ENCODE data around the gene MINDY3.
A peak's percentile ranks its signal among the peaks of the same experiment; 100 is the strongest.

Gene MINDY3

DNA sequence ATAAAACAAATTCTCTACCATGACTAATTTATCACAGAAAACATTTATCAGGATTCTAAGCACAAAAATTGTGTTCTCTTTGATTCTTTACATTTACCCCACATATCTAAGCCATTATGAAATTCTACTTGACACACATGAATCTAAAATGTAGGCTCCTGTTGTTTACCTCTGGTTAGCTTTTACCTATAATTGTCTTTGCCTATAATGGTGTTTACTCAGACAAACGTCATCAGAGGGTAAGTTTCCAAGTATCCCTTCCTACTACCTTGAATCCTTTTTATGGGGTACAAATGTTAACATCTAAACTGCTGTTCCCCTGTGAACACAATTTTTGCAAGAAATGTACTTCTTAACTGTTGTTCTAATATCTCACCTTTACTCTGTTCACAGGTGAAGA is 63.5 kb downstream of the MINDY3 start:
- Histone ChIP-seq H3K27ac (ENCODE audit: extremely low read depth, low read depth, low read length) (peak overlapping the region; percentile 37; the same call in 1 of the 2 replicates), H3K9me3 (ENCODE audit: control insufficient read depth, insufficient read depth, low read depth, low read length) (no peaks in the 10 kb centered on the region), H3K36me3 (ENCODE audit: control insufficient read depth in 2 of 2, insufficient read depth in 1 of 2, low read length in 2 of 2) (peaks cover 0 to 6% of the 10 kb centered on the region in 2 experiments; a peak in 1 of 3 replicates), H3K4me1 (ENCODE audit: control insufficient read depth, insufficient read depth, low read length) (peaks cover 58% of the 10 kb centered on the region), H3K4me3 (ENCODE audit: low read depth, low read length) (no peak overlapping the region)
- CTCF ChIA-PET = interaction anchor here (0.8 kb wide), 1 partner anchor 211 kb away, joined by 3 read pairs; no protein-coding TSS in a partner anchor
- POLR2A ChIA-PET = no interaction called here
- TF ChIP-seq, protein P1, sequence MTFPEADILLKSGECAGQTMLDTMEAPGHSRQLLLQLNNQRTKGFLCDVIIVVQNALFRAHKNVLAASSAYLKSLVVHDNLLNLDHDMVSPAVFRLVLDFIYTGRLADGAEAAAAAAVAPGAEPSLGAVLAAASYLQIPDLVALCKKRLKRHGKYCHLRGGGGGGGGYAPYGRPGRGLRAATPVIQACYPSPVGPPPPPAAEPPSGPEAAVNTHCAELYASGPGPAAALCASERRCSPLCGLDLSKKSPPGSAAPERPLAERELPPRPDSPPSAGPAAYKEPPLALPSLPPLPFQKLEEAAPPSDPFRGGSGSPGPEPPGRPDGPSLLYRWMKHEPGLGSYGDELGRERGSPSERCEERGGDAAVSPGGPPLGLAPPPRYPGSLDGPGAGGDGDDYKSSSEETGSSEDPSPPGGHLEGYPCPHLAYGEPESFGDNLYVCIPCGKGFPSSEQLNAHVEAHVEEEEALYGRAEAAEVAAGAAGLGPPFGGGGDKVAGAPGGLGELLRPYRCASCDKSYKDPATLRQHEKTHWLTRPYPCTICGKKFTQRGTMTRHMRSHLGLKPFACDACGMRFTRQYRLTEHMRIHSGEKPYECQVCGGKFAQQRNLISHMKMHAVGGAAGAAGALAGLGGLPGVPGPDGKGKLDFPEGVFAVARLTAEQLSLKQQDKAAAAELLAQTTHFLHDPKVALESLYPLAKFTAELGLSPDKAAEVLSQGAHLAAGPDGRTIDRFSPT (tag by site-specific recombination; IDR thresholded peaks at IDR 0.05) = no peak
- TF ChIP-seq GLIS1 (tag by site-specific recombination; IDR thresholded peaks at IDR 0.05) = peak; percentile 12; the same call in 1 of the 2 replicates
- no peak for TF ChIP-seq ZNF747 (tag by site-specific recombination; IDR thresholded peaks at IDR 0.05)
- TF ChIP-seq FEZF1 (tag by site-specific recombination; IDR thresholded peaks at IDR 0.05) = no peak
- no peak for TF ChIP-seq GLI4 (tag by site-specific recombination; IDR thresholded peaks at IDR 0.05)
- peak; percentile 46 for TF ChIP-seq ZNF629 (tag by site-specific recombination; IDR thresholded peaks at IDR 0.05)
- no peak for TF ChIP-seq ZEB2 (tag by site-specific recombination; IDR thresholded peaks at IDR 0.05)
- no peak for TF ChIP-seq ZBTB7A (tag by site-specific recombination; IDR thresholded peaks at IDR 0.05; ENCODE audit: low read depth)
- TF ChIP-seq ZNF23 (tag by site-specific recombination; IDR thresholded peaks at IDR 0.05; ENCODE audit: borderline replicate concordance) = no peak
- TF ChIP-seq ZNF350 (tag by site-specific recombination; IDR thresholded peaks at IDR 0.05) = no peak
- TF ChIP-seq ZNF677 (tag by site-specific recombination; IDR thresholded peaks at IDR 0.05) = no peak
- peak; percentile 94 for TF ChIP-seq ZNF792 (tag by site-specific recombination; IDR thresholded peaks at IDR 0.05)
- TF ChIP-seq ZNF670 (tag by site-specific recombination; IDR thresholded peaks at IDR 0.05; ENCODE audit: low read depth) = no peak
- TF ChIP-seq ZNF341 (tag by site-specific recombination; IDR thresholded peaks at IDR 0.05; ENCODE audit: low read depth) = no peak
- TF ChIP-seq ZNF146 (tag by site-specific recombination; IDR thresholded peaks at IDR 0.05) = 0 out of 2 replicates have a peak, but pooled peaks have one; percentile 41
- TF ChIP-seq ZNF239 (tag by site-specific recombination; IDR thresholded peaks at IDR 0.05) = no peak
- TF ChIP-seq, protein P2, sequence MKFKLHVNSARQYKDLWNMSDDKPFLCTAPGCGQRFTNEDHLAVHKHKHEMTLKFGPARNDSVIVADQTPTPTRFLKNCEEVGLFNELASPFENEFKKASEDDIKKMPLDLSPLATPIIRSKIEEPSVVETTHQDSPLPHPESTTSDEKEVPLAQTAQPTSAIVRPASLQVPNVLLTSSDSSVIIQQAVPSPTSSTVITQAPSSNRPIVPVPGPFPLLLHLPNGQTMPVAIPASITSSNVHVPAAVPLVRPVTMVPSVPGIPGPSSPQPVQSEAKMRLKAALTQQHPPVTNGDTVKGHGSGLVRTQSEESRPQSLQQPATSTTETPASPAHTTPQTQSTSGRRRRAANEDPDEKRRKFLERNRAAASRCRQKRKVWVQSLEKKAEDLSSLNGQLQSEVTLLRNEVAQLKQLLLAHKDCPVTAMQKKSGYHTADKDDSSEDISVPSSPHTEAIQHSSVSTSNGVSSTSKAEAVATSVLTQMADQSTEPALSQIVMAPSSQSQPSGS (tag by site-specific recombination; IDR thresholded peaks at IDR 0.05; ENCODE audit: low read depth) = 0 out of 2 replicates have a peak, but pooled peaks have one; percentile 3
- TF ChIP-seq ZNF214 (tag by site-specific recombination; IDR thresholded peaks at IDR 0.05; ENCODE audit: borderline replicate concordance) = no peak
- TF ChIP-seq ZNF621 (tag by site-specific recombination; IDR thresholded peaks at IDR 0.05) = no peak
- no peak for TF ChIP-seq ZNF521 (tag by site-specific recombination; IDR thresholded peaks at IDR 0.05)
- TF ChIP-seq, protein P3, sequence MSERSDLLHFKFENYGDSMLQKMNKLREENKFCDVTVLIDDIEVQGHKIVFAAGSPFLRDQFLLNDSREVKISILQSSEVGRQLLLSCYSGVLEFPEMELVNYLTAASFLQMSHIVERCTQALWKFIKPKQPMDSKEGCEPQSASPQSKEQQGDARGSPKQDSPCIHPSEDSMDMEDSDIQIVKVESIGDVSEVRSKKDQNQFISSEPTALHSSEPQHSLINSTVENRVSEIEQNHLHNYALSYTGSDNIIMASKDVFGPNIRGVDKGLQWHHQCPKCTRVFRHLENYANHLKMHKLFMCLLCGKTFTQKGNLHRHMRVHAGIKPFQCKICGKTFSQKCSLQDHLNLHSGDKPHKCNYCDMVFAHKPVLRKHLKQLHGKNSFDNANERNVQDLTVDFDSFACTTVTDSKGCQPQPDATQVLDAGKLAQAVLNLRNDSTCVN (tag by site-specific recombination; optimal IDR thresholded peaks at IDR 0.05) = no peak
- peak; percentile 89 for TF ChIP-seq IKZF3 (tag by site-specific recombination; IDR thresholded peaks at IDR 0.05)
- TF ChIP-seq, protein P4, sequence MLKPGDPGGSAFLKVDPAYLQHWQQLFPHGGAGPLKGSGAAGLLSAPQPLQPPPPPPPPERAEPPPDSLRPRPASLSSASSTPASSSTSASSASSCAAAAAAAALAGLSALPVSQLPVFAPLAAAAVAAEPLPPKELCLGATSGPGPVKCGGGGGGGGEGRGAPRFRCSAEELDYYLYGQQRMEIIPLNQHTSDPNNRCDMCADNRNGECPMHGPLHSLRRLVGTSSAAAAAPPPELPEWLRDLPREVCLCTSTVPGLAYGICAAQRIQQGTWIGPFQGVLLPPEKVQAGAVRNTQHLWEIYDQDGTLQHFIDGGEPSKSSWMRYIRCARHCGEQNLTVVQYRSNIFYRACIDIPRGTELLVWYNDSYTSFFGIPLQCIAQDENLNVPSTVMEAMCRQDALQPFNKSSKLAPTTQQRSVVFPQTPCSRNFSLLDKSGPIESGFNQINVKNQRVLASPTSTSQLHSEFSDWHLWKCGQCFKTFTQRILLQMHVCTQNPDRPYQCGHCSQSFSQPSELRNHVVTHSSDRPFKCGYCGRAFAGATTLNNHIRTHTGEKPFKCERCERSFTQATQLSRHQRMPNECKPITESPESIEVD (tag by site-specific recombination; IDR thresholded peaks at IDR 0.05) = peak; percentile 44
- no peak for TF ChIP-seq ZNF600 (tag by site-specific recombination; IDR thresholded peaks at IDR 0.05)
- no peak for TF ChIP-seq HOXC10 (CRISPR knock-in tag; IDR thresholded peaks at IDR 0.05)
- no peak for TF ChIP-seq ZNF292 (tag by site-specific recombination; IDR thresholded peaks at IDR 0.05; ENCODE audit: borderline replicate concordance, low read depth)
- no peak for TF ChIP-seq ZBTB48 (tag by site-specific recombination; IDR thresholded peaks at IDR 0.05)
- no peak for TF ChIP-seq ZNF302 (tag by site-specific recombination; IDR thresholded peaks at IDR 0.05; ENCODE audit: low read depth)
- no peak for TF ChIP-seq ZBTB21 (tag by site-specific recombination; IDR thresholded peaks at IDR 0.05)
- TF ChIP-seq MEIS1 (CRISPR knock-in tag; IDR thresholded peaks at IDR 0.05; ENCODE audit: borderline replicate concordance) = no peak
- no peak for TF ChIP-seq ZNF266 (tag by site-specific recombination; IDR thresholded peaks at IDR 0.05; ENCODE audit: low read depth)
- TF ChIP-seq, protein P5, sequence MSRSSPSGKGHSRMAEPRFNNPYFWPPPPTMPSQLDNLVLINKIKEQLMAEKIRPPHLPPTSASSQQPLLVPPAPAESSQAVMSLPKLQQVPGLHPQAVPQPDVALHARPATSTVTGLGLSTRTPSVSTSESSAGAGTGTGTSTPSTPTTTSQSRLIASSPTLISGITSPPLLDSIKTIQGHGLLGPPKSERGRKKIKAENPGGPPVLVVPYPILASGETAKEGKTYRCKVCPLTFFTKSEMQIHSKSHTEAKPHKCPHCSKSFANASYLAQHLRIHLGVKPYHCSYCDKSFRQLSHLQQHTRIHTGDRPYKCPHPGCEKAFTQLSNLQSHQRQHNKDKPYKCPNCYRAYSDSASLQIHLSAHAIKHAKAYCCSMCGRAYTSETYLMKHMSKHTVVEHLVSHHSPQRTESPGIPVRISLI (tag by site-specific recombination; IDR thresholded peaks at IDR 0.05) = no peak
- no peak for TF ChIP-seq PRDM1 (tag by site-specific recombination; IDR thresholded peaks at IDR 0.05)
- TF ChIP-seq WT1 (tag by site-specific recombination; IDR thresholded peaks at IDR 0.05) = peak; percentile 27; the same call in 1 of the 2 replicates

Data from HEK293 (cell line).